NT2/D1 (cell line): ENCODE measurements around the gene DYNLT1.
"Not testable (repeated sequence)": the region's sequence is repeated elsewhere in the genome, so short reads cannot be mapped to it uniquely, and the experiment has no call there.

Source experiments
- DNase-seq: peaks from one replicate; pipeline ENCODE4 v3.0.0-alpha.2; 2011; ENCODE audit warnings: low read depth, low spot score
- H3K27me3 ChIP-seq: 2 replicates; pipeline ENCODE4 v1.6.0; 2011; ENCODE audit warnings: mild to moderate bottlenecking; ENCODE audit not compliant: insufficient read length, insufficient read depth
- H3K36me3 ChIP-seq: 2 replicates; pipeline ENCODE4 v1.6.1; 2011; ENCODE audit warnings: mild to moderate bottlenecking, low read length, mixed read lengths; ENCODE audit not compliant: insufficient read depth, insufficient read length
- H3K4me1 ChIP-seq: 2 replicates; pipeline ENCODE4 v1.5.1; 2011; ENCODE audit not compliant: insufficient read depth, insufficient read length
- H3K4me3 ChIP-seq: 2 replicates; pipeline ENCODE4 v1.5.1; 2011; ENCODE audit warnings: low read depth; ENCODE audit not compliant: insufficient read length
- H3K9ac ChIP-seq: 2 replicates; pipeline ENCODE4 v1.6.0; 2011; ENCODE audit warnings: low read depth; ENCODE audit not compliant: insufficient read length
- H3K9me3 ChIP-seq: 2 replicates; pipeline ENCODE4 v1.5.1; 2011; ENCODE audit warnings: mild to moderate bottlenecking, low read length; ENCODE audit not compliant: insufficient read depth
- SUZ12 ChIP-seq: IDR thresholded peaks from 2 replicates; pipeline ENCODE4 v1.6.1; 2011; ENCODE audit not compliant: insufficient read length, insufficient read depth; ENCODE audit errors: extremely low read depth
- YY1 ChIP-seq: IDR thresholded peaks from 2 replicates; pipeline ENCODE4 v1.6.1; 2011; ENCODE audit not compliant: insufficient read length, insufficient read depth
- ZNF274 ChIP-seq: IDR thresholded peaks from 2 replicates; pipeline ENCODE4 v1.6.1; 2011; ENCODE audit warnings: mild to moderate bottlenecking, low read depth, low read length

The DYNLT1 gene

DNA sequence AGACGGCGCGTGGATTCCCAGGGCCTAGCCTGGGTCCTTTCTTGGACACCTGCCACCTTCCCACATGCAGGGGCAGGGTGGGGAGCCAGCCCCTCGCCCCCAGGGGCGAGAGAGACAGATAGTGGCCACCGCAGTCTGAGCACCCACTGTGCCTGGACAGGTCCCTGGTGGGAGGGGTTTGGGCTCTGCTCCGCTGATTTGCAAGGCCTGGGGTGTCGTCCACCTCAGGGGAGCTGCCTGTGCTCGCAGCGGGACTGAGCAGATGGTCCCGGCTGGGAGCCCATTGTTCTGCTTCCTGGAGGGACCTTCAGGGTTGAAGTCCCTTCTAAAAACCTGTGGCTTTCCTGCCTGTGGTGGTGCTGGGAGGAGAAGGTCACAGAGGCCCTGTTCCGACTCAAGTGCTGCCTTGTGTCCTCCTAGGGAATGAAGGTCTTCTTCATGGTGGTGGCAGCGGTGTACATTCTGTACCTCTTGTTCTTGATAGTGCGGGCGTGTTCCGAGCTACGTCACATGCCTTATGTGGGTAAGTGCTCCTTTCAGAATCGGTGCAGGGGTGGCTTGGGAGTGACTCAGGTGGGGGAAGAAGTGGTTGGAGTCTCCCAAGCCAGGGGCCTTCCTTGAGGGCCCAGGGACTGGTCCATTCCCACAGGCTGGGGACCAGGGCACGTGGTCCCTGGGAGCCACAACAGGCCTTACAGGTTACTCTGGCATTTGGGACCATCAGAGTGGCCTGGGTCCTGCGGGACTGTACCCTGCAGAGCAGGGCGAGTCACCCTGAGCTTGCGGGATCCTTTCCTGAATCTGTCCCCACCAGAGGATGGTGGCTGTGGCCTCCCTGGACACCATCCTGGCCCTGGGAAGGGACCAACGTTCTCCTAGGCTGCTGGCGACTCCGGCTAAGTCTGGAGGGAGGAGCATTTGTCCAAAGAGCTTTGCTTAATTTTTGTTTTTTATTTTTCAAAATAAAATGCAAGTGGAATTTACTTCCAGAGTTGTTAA is 19.6 kb downstream of the DYNLT1 start:
- H3K9me3 ChIP-seq = no peaks in the 10 kb centered on the region
- DNase-seq = no peak
- H3K36me3 ChIP-seq = peaks cover 91% of the 10 kb centered on the region
- no peak overlapping the region for H3K9ac ChIP-seq
- TF ChIP-seq YY1 (no peak), SUZ12 (no peak), ZNF274 (no peak)
- no peaks in the 10 kb centered on the region for H3K27me3 ChIP-seq
- H3K4me1 ChIP-seq = peaks cover 9% of the 10 kb centered on the region
- H3K4me3 ChIP-seq = no peak overlapping the region

DNA sequence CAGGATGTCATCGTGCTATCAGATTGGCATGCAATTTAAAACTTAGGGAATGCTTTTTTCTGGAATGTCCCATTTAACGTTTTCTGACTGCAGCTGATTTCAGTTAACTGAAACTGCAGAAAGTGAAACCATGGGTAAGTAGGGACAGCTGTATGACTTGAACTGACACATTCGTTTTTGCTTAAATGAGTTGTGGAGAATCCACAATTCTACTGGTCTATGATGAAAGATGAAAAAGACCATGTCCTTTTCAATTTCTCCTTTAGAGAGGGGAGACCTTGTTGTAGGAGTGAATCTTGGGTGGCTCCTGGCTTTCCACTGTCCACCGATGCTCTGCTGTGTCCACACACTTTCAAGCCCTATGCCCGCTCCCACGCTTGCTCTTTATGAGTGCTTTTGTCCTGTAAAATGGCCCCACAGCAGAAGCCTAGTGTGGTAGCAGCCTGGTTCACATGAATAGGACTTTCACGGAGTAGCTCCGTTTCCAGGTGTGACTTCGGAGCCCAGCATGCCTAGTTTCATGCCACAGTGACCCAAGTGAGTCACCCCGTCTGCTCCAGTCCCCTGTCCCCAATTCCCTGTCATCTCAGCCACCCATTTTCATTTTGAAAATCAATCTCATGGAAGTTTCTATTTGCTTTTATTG is 21.9 kb downstream of the DYNLT1 start:
- Histone ChIP-seq H3K36me3 (peaks cover 71% of the 10 kb centered on the region), H3K9ac (no peak overlapping the region), H3K4me3 (no peak overlapping the region), H3K9me3 (no peaks in the 10 kb centered on the region), H3K27me3 (no peaks in the 10 kb centered on the region), H3K4me1 (peaks cover 3% of the 10 kb centered on the region)
- no peak for TF ChIP-seq YY1
- TF ChIP-seq ZNF274 = no peak
- TF ChIP-seq SUZ12 = no peak
- no peak for DNase-seq

DNA sequence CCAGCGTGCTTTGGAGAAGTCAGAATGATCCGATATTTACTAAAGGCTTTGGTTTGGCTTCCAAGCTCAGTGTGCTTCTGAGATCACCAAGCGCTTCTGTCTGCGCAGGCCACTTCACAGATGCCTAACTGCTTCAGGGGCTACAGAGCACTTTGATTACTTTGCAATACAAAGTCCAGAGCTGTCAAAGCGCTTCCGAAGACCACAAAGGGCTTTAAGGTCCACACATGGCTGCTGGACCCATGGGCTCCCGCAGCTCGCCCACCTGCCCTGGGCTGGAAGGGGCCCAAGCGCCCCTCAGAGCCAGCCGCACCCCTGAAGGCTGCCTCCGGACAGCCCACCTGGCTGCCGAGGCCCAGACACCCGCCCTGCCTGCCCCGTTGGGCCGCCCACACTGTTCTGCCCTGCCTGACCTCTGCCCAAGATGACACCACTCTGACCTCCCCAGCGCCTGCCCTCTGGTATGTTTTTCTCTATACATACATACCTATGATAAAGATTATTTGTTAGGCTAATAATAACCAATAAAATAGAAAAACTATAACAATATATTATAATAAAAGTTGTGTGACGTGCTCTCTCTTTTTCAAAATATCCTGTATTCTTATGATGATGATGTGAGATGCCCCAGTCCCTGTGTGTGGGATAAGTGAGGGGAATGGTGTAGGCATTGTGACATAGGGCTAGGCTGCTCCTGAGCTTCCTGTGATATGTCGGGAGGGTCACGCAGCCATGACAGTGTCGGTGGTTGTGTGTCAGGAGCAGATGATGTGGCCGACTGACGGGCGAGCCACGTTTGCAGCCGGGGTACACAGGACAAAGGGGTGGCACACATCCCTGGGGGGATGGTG is 22.6 kb downstream of the DYNLT1 start:
- Histone ChIP-seq H3K4me3 (no peak overlapping the region), H3K9me3 (no peaks in the 10 kb centered on the region), H3K9ac (no peak overlapping the region), H3K4me1 (no peaks in the 10 kb centered on the region), H3K27me3 (no peaks in the 10 kb centered on the region), H3K36me3 (peaks cover 64% of the 10 kb centered on the region)
- no peak for DNase-seq
- TF ChIP-seq ZNF274 = no peak
- no peak for TF ChIP-seq SUZ12
- no peak for TF ChIP-seq YY1

DNA sequence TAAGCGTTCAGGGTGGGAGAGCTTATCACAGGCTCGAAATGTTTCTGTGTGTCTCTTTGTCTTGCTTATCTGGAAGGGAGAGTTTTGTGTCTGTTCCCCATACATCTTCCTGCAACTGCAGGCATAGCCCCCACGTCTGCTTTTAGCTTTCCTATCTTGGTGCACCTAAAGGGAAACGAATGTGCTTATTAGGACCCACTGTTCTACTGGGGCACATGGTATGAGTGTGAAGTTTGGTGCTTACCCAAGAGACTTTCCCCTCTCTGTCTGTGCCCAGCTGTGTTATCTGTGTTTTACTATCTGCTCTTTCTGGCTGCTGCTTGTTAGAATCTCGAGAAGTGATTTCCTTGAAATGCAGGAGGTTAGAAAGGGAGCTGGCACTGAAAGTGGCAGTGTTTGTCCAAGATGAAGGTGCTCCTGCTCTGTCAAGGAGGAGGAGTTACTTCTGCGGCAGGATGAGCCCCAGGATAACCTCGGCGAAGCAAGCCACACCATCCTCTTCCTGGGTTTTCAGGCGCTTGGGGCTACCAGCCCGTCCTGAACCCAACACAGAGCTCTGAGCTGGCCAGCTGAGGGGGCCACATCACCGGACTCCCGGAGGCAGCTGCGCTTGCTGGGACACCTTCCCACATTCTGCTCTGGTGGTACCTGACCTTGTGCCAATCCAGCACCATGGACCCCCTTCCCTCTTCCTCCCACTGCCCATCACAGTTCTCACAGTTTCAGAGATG is 23.4 kb downstream of the DYNLT1 start:
- H3K36me3 ChIP-seq = peaks cover 56% of the 10 kb centered on the region
- TF ChIP-seq YY1 (no peak), SUZ12 (no peak), ZNF274 (no peak)
- DNase-seq = no peak

DNA sequence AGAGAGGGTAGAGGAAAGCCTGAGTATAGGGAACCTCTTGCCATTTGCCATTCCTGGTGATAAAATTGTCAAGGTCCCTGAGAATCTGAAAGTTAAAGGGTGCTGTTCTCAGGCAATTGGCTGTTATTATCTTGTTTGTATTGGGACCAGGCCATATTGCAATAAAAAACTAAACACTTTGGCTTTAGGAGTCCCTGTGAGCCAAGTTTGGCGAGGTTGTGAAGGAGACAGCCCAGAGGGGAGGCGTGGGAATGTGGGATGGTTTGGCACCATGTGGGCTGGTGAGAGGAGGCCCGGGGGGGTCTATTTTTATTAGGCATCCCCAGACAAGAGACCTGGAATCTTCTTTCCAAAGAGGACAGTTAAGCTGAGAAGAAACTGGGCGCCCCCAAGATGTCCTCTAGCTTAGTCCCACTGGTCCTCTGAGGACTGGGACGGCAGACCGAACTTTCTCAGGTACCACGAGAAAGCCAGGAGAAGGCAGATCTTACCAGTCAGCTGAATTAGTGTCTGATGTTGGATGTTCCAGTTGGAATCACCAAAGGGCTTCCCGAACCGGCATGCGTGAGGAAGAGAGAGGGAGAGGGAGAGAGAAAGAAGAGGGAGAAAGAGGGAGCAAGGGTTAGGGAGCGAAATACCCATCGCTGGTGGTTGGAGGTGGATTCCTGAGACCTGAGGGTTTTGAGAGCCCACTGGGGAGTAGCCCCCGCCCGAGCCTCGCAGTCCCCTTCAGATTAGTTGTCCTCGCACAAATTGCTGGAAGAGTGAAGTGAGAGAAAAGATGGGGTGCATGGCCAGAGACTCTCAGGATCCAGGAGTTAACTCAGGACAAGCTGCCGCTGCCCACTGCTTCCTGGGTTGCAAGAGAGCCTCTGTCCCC is 24.4 kb downstream of the DYNLT1 start:
- DNase-seq = no peak
- Histone ChIP-seq H3K36me3 (peaks cover 46% of the 10 kb centered on the region), H3K4me1 (no peaks in the 10 kb centered on the region), H3K9me3 (no peaks in the 10 kb centered on the region), H3K27me3 (no peaks in the 10 kb centered on the region), H3K4me3 (no peak overlapping the region), H3K9ac (no peak overlapping the region)
- TF ChIP-seq ZNF274 (no peak), YY1 (no peak), SUZ12 (no peak)

More for the DNA sequence above, 23.4 kb downstream of the DYNLT1 start:
- H3K4me1 ChIP-seq = no peaks in the 10 kb centered on the region
- no peak overlapping the region for H3K9ac ChIP-seq
- no peaks in the 10 kb centered on the region for H3K27me3 ChIP-seq
- H3K9me3 ChIP-seq = no peaks in the 10 kb centered on the region
- no peak overlapping the region for H3K4me3 ChIP-seq

DNA sequence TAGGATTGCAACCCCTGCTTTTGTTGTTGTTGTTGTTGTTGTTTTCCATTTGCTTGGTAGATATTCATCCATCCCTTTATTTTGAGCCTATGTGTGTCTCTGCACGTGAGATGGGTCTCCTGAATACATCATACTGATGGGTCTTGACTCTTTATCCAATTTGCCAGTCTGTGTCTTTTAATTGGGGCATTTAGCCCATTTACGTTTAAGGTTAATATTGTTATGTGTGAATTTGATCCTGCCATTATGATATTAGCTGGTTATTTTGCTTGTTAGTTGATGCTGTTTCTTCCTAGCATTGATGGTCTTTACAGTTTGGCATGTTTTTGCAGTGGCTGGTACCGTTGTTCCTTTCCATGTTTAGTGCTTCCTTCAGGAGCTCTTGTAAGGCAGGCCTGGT is 26.3 kb downstream of the DYNLT1 start:
- peaks cover 42% of the 10 kb centered on the region for H3K36me3 ChIP-seq
- H3K4me3 ChIP-seq = not testable (repeated sequence)

DNA sequence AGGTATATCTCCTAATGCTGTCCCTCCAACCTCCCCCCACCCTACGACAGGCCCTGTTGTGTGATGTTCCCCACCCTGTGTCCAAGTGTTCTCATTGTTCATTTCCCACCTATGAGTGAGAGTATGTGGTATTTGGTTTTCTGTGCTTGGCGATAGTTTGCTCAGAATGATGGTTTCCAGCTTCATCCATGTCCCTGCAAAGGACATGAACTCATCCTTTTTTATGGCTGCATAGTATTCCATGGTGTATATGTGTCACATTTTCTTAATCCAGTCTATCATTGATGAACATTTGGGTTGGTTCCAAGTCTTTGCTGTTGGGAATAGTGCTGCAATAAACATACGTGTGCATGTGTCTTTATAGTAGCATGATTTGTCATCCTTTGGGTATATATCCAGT is 29.9 kb downstream of the DYNLT1 start:
- H3K27me3 ChIP-seq, DNase-seq, H3K4me1 ChIP-seq, H3K9me3 ChIP-seq, H3K4me3 ChIP-seq, H3K9ac ChIP-seq: not testable (repeated sequence)
- H3K36me3 ChIP-seq = peaks cover 30% of the 10 kb centered on the region

More for the DNA sequence above, 26.3 kb downstream of the DYNLT1 start:
- H3K9me3 ChIP-seq, H3K4me1 ChIP-seq, H3K27me3 ChIP-seq, H3K9ac ChIP-seq, DNase-seq: not testable (repeated sequence)
